GM19035 (cell line): ENCODE data around the gene EP400.

Experiments
- ATAC-seq: cut with Tn5 transposase; IDR thresholded peaks from one replicate; pipeline ENCODE4 v1.9.1; 2021; ENCODE audit not compliant: unreplicated experiment

EP400 gene, protein sequence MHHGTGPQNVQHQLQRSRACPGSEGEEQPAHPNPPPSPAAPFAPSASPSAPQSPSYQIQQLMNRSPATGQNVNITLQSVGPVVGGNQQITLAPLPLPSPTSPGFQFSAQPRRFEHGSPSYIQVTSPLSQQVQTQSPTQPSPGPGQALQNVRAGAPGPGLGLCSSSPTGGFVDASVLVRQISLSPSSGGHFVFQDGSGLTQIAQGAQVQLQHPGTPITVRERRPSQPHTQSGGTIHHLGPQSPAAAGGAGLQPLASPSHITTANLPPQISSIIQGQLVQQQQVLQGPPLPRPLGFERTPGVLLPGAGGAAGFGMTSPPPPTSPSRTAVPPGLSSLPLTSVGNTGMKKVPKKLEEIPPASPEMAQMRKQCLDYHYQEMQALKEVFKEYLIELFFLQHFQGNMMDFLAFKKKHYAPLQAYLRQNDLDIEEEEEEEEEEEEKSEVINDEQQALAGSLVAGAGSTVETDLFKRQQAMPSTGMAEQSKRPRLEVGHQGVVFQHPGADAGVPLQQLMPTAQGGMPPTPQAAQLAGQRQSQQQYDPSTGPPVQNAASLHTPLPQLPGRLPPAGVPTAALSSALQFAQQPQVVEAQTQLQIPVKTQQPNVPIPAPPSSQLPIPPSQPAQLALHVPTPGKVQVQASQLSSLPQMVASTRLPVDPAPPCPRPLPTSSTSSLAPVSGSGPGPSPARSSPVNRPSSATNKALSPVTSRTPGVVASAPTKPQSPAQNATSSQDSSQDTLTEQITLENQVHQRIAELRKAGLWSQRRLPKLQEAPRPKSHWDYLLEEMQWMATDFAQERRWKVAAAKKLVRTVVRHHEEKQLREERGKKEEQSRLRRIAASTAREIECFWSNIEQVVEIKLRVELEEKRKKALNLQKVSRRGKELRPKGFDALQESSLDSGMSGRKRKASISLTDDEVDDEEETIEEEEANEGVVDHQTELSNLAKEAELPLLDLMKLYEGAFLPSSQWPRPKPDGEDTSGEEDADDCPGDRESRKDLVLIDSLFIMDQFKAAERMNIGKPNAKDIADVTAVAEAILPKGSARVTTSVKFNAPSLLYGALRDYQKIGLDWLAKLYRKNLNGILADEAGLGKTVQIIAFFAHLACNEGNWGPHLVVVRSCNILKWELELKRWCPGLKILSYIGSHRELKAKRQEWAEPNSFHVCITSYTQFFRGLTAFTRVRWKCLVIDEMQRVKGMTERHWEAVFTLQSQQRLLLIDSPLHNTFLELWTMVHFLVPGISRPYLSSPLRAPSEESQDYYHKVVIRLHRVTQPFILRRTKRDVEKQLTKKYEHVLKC (N-terminal part only)

DNA sequence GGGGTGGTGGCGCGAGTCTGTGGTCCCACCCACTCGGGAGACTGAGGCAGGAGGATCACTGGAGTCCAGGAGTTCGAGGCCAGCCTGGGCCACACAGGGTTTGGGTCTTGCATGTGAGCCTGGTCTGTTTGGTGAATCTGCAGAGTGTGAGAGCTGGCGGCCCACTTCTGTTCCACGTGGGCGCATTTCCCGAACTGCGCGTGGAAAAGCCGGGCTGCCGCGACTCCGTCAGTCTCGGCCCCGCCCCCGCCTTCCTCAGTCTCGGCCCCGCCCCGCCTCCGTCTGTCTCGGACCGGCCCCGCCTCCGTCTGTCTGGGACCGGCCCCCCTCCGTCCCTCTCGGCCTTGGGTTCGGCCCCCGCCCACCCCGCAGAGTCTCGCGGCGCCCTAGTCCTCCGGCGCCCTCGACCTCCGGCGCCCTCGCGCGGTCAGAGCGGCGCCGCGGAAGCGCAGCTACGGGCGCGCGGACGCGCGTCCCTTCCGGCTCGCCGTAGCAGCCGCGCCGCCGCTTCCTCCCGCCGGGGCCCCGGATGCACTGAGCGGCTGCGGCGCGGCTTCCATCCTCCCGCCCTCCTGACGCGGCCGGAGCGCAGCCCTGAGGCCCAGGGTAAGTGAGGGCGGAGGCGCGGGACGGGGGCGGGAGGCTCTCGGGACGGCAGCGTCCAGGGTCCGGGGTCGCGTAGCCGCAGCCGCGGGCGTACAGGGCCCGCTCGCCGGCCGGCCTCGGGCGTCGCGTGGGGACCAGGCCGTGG is at the start of gene EP400:
Gene EP400, plus strand, starts transcription at position 512 of the 751 bp plus-strand sequence. CDS start 10,678 bp downstream, outside the sequence.
- ATAC-seq = peak; percentile 88

DNA sequence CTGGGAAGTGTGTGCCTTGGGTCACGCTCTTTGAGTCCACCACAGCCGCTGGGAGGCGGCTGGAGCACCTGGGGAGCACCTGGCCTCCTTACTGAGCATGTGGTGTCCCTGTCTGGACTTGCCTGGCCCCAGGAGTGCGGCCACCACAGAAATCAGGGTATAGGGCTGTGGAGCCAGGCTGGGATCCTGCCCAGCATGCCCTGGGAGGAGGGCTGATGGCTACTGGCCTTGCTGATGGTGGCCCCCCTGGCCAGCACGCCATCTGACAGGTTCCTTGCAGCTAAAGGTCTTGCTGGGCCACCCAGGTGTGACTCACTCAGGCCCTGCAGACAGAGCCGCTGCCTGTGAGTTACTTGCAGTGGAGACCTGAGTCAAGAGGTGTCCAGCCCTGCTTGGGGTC is 49.3 kb upstream of the EP400 start:
- no peak for ATAC-seq

DNA sequence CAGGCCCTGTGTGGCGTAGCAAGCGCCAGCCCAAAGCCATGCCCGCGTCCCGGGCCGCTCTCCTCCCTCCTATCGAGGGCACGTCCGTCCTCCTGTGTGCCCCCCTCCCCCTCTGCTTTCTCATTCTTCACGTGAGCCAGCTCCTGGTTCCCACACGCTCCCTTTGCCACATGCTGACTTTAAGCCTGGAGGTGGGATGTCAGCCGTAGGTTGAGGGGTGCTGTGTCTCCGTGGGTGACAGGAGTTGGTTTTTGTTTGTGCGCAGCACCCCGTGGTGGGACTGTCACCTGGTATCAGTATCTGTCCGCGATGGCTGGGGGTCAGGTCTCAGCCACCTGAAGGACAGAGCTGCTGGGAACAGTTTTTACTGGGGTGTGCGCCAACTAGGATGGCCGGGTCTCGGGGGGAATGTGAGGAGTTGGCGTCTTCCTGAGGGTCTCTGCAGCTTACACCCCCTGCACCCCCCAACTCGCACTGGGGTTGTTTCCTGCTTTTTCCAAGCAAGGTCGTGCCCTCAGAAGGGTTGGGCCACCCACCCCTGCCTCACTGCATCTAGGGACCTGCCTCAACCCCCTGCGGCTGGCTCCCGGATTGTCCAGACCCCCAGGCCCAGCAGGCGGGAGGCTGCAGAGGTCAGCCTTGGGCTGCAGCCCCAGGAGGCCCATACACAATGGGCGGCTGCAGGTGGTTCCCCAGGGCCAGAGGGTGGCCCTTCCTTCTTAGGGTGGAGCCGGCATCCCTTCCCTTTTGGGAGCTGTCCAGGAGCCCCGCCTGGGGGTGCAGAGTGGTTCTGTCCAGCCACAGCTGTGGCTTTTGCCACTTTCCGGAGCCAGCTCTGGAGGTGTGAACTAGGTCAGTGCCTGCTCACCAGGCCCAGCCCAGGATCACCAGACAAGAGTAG is 48.1 kb upstream of the EP400 start:
- ATAC-seq = no peak

DNA sequence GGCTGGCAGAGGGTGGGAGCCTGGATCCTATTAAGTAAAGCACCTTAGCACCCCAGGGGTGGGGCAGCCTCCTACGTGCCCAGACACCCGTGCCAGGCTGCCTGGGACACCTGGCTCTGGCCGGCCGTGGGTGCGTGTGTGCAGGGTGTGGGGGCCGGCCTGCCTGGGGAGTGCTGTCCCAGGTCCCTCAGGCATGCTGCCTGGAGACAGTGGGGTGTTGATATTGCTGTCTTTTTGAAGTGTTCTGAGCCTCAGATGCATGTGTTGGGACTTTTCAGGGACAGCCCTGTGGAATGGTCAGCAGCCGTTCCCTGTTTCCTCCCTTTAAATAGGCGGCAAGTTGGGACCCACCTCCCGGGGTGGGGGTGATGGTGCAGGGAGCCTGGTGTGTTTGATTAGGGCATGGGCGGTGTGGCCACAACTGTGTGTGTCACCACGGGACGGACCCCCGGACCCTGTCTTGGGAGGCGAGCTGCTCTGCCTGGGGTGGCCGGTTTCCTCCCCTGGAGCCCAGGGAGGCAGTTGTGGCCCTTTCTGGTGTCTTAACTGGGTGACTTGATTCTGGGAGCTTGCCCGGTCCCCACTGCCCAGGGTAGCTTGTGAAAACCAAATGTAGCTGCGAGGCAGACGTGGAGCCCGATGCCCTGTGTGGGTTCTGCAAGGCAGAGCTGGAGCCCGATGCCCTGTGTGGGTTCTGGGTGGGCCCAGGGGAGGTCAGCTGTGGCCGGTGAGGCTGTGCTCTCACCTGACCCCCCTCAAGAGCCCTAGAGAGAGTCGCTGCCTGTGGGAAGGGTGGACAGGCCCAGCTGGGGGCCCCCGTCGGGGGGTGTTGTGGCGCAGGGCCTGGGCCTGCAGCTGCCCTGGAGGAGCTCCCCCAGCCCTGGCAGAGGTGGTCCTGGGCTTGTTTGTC is 47.2 kb upstream of the EP400 start:
- no peak for ATAC-seq

DNA sequence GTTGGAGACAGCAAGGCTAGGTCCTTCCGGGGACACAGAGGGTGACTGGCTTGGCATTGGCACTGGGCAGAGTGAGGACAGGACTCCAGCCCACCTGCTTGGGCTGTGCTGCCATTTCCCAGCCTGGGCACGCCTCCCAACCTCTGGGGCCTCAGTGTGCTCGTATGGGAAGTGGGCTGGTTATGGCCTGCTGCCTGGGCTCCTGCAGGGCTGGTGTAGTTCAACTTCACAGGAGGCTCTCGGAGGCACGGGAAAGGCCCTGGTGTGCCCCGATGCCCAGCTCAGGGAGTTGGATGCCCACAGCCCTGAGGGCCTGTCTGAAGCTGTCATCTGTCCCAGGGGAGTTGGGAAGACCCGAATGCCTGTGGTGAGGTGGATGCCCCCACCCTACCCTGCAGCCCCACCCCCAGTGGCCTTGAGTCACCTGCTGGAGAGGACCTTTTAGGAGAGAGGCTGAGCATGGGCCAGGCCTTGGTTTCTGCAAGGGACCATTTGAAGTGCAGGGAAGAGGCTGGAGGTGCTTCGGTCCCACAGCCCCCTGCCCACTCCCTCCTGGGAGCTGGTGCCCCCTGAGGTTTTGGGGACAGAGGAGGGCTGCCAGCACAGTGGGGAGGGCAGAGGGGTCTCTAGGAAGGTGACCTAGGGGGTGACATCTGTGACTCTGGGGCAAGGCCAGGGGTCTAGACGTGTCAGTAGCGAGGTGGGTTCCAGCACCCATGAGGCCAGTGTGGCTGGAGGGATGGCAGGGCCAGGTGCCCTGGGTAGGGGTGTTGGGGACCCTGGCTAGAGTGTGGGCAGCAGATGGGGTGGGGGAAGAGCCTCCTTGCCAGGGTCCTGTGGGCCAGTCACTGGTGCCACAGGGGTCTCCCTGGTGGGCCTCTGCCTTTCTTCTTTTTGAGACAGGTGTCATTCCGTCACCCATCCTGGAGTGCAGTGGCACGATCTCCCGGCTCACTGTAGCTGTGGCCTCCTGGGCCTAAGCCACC is 46.2 kb upstream of the EP400 start:
- ATAC-seq = no peak

DNA sequence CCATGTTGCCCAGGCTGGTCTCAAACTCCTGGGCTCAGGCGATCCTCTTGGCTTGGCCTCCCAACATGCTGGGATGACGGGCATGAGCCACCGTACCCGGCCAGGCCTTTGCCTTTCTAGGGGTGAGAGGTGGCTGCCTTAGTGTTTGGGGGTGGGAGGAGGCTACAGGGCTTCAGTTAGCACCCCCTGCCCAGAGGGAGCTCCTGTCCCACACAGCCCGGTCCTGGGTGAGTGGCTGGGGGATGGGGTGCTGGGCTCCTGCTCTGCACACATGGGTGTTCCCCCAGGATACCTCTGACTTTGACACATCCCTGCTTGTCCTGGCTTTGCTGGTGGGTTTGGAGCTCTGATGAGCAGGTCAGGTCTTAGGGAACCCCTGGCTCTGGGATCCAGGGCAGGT is 45.4 kb upstream of the EP400 start:
- no peak for ATAC-seq

DNA sequence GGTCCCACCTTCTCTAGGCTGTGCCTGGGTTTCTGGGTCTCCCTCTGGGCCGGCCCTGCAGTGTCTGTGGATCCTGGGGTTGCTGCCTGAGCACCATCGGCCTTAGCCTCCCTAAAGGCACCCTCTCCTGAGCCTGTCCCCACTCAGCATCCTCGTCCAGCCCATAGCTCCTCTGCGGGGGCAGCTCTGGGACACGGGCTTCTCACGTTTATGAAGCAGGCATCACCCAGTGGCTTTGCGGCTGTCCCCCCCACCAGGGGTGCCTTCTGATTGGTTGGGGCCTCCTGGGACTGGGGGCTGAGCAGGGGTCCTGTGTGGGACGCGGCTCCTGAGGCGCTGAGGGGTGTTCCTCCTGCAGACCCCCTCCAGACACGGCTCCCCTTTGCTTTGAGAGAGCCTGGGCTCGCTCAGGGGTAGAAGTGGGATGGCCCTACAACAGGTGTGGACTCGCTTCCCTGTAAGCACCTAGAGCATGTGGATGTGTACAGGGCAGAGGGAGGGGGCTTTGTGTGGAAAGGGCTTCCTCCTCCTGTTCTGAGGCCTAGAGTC is 44.6 kb upstream of the EP400 start:
- ATAC-seq = no peak

DNA sequence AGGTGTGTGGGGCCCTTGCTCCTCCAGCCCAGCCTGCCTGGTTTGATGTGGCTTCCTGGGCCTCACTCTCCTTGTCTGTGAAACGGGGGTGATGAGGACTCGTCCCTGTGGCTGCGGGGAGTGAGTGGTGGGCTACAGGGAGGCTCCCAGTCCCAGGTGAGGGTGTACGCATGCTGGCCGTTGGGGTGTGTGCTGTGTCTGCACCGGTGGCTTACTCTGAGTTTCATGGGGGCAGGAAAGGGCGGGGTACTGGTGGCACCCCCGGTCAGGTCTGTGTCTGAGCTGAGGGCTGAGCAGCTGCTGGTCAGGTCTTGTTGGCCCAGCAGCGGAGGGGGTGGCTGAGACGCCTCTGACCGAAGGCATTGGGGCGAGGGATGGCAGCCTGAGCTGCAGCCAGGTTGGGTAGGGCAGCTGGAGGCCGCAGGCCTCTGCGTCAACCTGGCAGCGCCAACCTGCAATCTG is 44.1 kb upstream of the EP400 start:
- no peak for ATAC-seq

DNA sequence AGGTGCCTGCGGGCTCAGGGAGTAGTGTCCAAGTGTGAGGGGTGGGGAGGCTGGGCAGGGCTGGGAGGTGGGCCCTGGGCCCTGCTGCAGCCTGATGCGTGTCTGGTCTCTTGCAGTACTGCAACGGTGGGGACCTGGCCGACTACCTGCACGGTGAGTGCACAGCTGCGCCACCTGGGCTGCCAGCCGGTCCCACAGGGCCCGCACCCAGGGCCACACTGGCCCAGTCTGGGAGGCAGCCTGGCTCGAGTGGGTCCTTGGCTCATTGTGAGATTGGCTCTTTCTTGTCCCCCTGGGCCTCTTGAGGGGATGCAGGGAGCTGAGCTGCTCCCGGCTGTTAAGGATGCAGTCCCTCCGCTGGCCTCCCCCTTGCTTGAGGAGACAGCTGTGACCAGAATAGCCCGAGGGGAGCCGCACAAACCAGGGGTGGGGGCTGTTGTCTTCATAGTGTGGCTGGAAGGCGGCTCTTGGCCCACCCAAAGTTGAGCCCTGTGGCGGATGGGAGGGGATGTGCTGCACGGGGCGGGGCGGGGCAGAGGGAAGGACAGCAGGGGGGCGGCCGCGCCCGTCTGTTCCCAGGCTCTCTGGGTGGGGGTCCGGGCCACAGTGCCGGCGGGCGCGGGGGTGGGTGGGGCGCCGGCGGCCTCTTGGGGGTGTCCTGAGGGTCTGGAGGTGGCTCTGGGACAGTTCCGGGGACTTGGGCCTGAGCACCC is 42.2 kb upstream of the EP400 start:
- ATAC-seq = no peak

DNA sequence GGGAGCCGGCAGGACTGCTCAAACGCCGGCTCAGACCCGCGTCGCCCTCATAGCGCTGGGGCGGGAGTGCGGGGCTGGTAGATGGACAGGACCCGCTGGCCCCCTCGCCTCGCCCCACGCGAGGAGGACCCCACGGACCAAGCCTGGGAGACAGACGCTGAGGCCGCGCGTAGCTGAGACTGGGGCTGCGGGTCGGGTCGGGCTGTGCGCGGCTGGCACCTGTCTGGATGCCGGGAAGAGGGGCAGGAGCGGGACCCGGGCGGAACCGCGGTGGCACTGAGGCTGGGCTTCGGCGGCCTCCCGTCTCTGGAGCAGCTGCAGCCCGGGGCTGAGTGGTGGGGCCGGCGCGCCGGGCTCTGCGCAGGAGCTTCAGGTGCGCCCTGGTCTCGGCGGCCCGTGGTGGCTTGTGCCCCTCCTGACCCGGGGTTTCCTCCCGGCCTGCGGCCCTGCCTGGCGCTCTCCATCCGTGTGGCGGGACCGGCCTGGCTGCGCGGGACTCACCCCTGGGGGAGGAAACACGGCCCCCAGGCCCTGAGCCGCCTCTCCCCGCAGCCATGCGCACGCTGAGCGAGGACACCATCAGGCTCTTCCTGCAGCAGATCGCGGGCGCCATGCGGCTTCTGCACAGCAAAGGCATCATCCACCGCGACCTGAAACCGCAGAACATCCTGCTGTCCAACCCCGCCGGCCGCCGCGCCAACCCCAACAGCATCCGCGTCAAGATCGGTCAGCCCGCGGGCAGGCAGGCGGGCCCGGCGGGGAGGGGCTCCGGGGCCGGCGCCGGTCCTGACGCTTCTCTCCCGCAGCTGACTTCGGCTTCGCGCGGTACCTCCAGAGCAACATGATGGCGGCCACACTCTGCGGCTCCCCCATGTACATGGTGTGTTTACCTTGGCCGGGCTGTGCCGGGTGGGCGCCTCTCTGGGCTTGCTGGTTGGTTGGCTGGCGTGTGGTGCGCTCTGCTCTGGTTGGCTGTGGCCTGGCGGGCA is 41.4 kb upstream of the EP400 start:
- no peak for ATAC-seq

DNA sequence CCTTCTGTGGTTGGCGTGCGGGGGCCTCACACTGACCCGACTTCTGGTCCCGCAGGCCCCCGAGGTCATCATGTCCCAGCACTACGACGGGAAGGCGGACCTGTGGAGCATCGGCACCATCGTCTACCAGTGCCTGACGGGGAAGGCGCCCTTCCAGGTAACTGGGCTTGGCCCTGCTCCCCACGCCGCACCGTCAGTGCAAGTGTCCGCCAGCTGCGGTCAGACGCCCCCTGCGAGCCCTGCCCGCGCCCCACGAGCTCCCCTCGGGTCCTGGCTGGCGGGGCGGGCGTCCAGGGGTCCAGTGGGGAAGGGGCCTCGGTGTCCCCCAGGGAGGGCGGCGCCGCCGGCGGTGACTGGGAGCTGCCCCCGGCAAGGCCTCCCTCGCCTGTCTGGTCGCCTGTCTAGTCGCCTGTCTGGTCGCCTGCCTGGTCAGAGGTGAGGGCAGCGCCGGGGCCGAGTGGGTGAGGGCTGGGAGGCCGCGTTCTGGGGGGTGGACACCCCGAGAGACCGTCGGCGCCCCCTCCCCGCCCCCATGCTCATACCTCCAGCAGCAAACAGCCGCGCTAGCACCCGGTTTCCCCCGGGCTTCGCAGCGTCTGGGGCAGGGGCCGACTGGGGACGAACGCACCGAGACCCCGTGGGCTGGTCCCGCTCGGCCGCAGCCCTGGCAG is 40.5 kb upstream of the EP400 start:
- ATAC-seq = no peak

DNA sequence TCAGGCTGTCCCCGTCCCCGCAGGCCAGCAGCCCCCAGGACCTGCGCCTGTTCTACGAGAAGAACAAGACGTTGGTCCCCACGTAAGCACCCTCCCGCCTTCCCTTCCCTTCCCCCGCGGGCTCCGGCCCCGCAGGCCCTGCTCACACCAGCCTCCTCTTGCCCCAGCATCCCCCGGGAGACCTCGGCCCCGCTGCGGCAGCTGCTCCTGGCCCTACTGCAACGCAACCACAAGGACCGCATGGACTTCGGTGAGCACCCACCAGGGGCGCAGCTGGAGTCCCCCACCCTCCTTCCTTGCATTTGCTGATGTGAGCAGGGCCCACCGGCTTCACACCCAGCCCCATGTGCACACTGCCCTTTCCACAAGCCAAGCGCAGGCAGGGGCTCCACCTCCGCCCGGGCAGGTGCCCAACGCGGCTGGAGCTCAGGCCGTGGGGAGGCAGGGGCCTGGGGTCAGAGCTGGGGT is 40.0 kb upstream of the EP400 start:
- no peak for ATAC-seq

DNA sequence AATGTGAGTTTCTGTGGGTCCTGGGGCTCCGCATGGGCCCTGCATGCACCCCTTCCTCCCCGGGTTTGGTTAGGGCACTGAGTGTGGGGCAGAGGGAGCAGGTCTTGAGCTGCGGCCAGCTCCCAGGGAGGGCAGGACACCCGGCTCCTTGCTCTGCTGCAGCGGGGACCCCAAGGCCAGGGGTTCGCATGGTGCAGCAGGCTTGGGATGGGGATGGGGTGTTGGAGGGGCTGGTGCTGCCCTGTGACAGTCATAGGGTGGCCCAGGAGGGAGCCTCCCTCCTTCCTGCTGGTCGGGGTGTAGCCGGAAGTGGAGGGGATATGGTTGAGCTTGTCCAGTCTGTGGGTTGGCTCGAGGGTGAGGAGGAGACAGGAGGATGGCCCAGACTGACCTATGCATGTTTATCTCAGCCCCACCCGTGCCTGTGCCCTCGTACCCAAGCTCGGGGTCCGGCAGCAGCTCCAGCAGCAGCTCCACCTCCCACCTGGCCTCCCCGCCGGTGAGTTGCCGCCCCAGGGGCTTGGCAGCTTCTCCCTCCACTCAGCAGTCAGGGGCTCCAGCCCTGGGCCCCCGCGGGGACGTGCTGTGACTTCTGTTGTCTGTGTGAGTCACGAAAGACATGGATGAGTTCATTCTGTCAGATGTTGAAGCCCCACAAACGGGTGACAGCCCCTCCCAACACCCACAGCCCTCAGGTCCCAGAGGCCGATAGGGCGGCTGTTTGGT is 39.3 kb upstream of the EP400 start:
- no peak for ATAC-seq
